NB4 (cell line): ENCODE results near the gene CDH7.

ENCODE experiments used
- MYC ChIP-seq: IDR thresholded peaks from 2 replicates; pipeline ENCODE4 v1.6.1; 2011; ENCODE audit warnings: low read depth, low read length
- POLR2A ChIP-seq: IDR thresholded peaks from 2 replicates; pipeline ENCODE4 v1.6.1; 2011; ENCODE audit warnings: mild to moderate bottlenecking; ENCODE audit not compliant: insufficient read length; ENCODE audit errors: extremely low read depth
- TF ChIP-seq, protein P1 (sequence below): IDR thresholded peaks from one replicate; pipeline ENCODE4 v1.5.1; 2012; ENCODE audit warnings: low read depth, low read length
- TF ChIP-seq, protein P2 (sequence below): IDR thresholded peaks from 2 replicates; pipeline ENCODE4 v1.6.1; 2011; ENCODE audit warnings: low read depth, low read length

DNA sequence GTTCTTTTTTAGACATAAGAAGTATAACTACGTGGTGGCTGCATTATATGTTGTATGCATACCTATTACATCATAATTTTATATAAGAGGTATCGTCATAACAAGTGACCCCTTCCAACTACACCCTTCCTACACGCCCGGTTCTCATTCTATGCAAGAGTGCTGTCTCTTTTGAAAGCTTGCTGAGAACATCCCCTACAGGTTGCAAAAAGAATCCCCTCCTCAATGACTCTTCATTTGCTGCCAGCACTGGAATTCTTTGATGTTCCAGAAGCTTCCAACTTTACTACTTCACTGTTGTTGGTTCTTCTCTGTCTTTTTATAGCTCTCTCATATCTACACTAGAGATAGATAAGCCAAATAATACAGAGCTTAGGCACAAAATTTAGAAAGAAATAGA lies 66.4 kb downstream of the CDH7 start:
- TF ChIP-seq, protein P1, sequence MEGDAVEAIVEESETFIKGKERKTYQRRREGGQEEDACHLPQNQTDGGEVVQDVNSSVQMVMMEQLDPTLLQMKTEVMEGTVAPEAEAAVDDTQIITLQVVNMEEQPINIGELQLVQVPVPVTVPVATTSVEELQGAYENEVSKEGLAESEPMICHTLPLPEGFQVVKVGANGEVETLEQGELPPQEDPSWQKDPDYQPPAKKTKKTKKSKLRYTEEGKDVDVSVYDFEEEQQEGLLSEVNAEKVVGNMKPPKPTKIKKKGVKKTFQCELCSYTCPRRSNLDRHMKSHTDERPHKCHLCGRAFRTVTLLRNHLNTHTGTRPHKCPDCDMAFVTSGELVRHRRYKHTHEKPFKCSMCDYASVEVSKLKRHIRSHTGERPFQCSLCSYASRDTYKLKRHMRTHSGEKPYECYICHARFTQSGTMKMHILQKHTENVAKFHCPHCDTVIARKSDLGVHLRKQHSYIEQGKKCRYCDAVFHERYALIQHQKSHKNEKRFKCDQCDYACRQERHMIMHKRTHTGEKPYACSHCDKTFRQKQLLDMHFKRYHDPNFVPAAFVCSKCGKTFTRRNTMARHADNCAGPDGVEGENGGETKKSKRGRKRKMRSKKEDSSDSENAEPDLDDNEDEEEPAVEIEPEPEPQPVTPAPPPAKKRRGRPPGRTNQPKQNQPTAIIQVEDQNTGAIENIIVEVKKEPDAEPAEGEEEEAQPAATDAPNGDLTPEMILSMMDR = no peak
- no peak for TF ChIP-seq POLR2A
- TF ChIP-seq, protein P2, sequence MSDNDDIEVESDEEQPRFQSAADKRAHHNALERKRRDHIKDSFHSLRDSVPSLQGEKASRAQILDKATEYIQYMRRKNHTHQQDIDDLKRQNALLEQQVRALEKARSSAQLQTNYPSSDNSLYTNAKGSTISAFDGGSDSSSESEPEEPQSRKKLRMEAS = no peak
- TF ChIP-seq MYC = no peak
